RWPE2 (cell line): ENCODE data around the gene EIF5.
"Not testable (repeated sequence)": the region's sequence is repeated elsewhere in the genome, so short reads cannot be mapped to it uniquely, and the experiment has no call there.

Experiments used
- ATAC-seq: fragments of 200-7000 bp; cut with Tn5 transposase; 3 replicates; pipeline ENCODE4 v1.9.1; 2021; ENCODE audit warnings: low read depth
- DNase-seq: peaks from one replicate; pipeline ENCODE4 v3.0.0-alpha.2; 2020; ENCODE audit warnings: low spot score
- H3K27ac ChIP-seq: fragments of 450-650 bp; 2 replicates; pipeline ENCODE4 v1.5.1; 2017; ENCODE audit warnings: mild to moderate bottlenecking; ENCODE audit not compliant: poor library complexity, severe bottlenecking
- H3K27me3 ChIP-seq: fragments of 250-450 bp; sonication (Bioruptor Pico); 2 replicates; pipeline ENCODE4 v1.5.1; 2021; ENCODE audit warnings: mild to moderate bottlenecking, moderate library complexity; ENCODE audit not compliant: insufficient read depth, poor library complexity, severe bottlenecking
- H3K36me3 ChIP-seq: fragments of 250-450 bp; sonication (Bioruptor Pico); 2 replicates; pipeline ENCODE4 v1.5.1; 2020; ENCODE audit warnings: low read depth, mild to moderate bottlenecking, moderate library complexity
- H3K4me1 ChIP-seq: fragments of 250-450 bp; sonication (Bioruptor Pico); 2 replicates; pipeline ENCODE4 v1.5.1; 2021; ENCODE audit warnings: mild to moderate bottlenecking, moderate library complexity; ENCODE audit not compliant: insufficient read depth, poor library complexity, severe bottlenecking
- H3K4me3 ChIP-seq: fragments of 250-450 bp; sonication (Bioruptor Pico); 2 replicates; pipeline ENCODE4 v1.5.1; 2021; ENCODE audit warnings: mild to moderate bottlenecking, moderate library complexity; ENCODE audit not compliant: severe bottlenecking
- H3K9me3 ChIP-seq: fragments of 250-450 bp; sonication (Bioruptor Pico); 2 replicates; pipeline ENCODE4 v1.5.1; 2021; ENCODE audit warnings: mild to moderate bottlenecking, moderate library complexity; ENCODE audit not compliant: severe bottlenecking
- CTCF ChIP-seq: fragments of 450-650 bp; IDR thresholded peaks from one replicate; pipeline ENCODE4 v1.5.1; 2017; ENCODE audit warnings: mild to moderate bottlenecking, moderate library complexity; ENCODE audit not compliant: poor library complexity, severe bottlenecking

EIF5 gene

GRCh38 chr14:103348154-103348553, 14.1 kb downstream of the EIF5 start:
- Histone ChIP-seq H3K4me1 (peaks cover 6% of the 10 kb centered on the region), H3K27ac (no peak overlapping the region), H3K27me3 (no peaks in the 10 kb centered on the region), H3K4me3 (no peak overlapping the region), H3K9me3 (no peaks in the 10 kb centered on the region), H3K36me3 (peaks cover 20% of the 10 kb centered on the region)
- no peak for DNase-seq
- ATAC-seq, result peak; percentile 28; the same call in 1 of the 3 replicates
- TF ChIP-seq CTCF, result no peak

- peaks cover 2% of the 10 kb centered on the region for H3K36me3 ChIP-seq
- no peaks in the 10 kb centered on the region for H3K9me3 ChIP-seq
- ATAC-seq, result no peak
- no peak overlapping the region for H3K27ac ChIP-seq
- peaks cover 6% of the 10 kb centered on the region for H3K4me1 ChIP-seq
- H3K4me3 ChIP-seq, result no peak overlapping the region
- H3K27me3 ChIP-seq, result no peaks in the 10 kb centered on the region
- DNase-seq, result no peak
- no peak for TF ChIP-seq CTCF
Observed at GRCh38 chr14:103349982-103350381, 15.9 kb downstream of the EIF5 start.

- Histone ChIP-seq H3K4me3 (no peak overlapping the region), H3K27me3 (no peaks in the 10 kb centered on the region), H3K27ac (no peak overlapping the region), H3K36me3 (no peaks in the 10 kb centered on the region), H3K9me3 (no peaks in the 10 kb centered on the region), H3K4me1 (peaks cover 3% of the 10 kb centered on the region)
- DNase-seq (no peak), ATAC-seq (no peak)
- TF ChIP-seq CTCF, result no peak
Observed at GRCh38 chr14:103353362-103353761, 19.3 kb downstream of the EIF5 start.

GRCh38 chr14:103354141-103354540, 20.1 kb downstream of the EIF5 start:
- Histone ChIP-seq H3K27me3 (no peaks in the 10 kb centered on the region), H3K4me3 (no peak overlapping the region), H3K36me3 (no peaks in the 10 kb centered on the region), H3K27ac (no peak overlapping the region), H3K4me1 (no peaks in the 10 kb centered on the region), H3K9me3 (no peaks in the 10 kb centered on the region)
- DNase-seq, result no peak
- no peak for ATAC-seq
- no peak for TF ChIP-seq CTCF

GRCh38 chr14:103356024-103356682, 22.1 kb downstream of the EIF5 start:
- H3K36me3 ChIP-seq, result no peaks in the 10 kb centered on the region
- H3K27me3 ChIP-seq, result no peaks in the 10 kb centered on the region
- H3K4me1 ChIP-seq, result peaks cover under 1% of the 10 kb centered on the region
- no peaks in the 10 kb centered on the region for H3K9me3 ChIP-seq
- no peak overlapping the region for H3K27ac ChIP-seq
- DNase-seq (no peak), ATAC-seq (no peak)
- no peak for TF ChIP-seq CTCF
- no peak overlapping the region for H3K4me3 ChIP-seq

DNA sequence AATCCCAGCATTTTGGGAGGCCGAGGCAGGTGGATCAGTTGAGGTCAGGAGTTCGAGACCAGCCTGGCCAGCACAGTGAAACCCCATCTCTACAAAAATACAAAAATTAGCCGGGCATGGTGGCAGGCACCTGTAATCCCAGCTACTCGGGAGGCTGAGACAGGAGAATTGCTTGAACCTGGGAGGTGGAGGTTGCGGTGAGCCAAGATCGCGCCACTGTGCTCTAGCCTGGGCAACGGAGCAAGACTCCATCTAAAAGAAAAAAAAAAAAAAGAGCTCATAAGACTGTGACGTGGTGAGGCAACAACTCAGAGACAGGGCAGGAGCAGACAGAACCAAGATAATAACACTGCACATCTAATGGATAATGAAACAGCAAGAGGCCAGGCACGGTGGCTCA, 23.5 kb downstream of the EIF5 start:
- H3K9me3 ChIP-seq, H3K4me3 ChIP-seq, ATAC-seq, H3K27ac ChIP-seq, H3K27me3 ChIP-seq, H3K36me3 ChIP-seq, DNase-seq: not testable (repeated sequence)
- peaks cover 15% of the 10 kb centered on the region for H3K4me1 ChIP-seq
